SK-N-SH (cell line): ENCODE results near the gene TRIL. TPM values are rescaled to one million over a fixed set of nuclear protein-coding genes. Genes with fewer than 3 reads are reported as not detected.

ENCODE experiments used
- CTCF ChIA-PET: fragments of 300-600, 350-600 bp; formaldehyde crosslinking; extraction: SDS; loops from one replicate; lab custom pipeline; 2021; lab: Yijun Ruan, JAX
- POLR2A ChIA-PET: fragments of 350-600 bp; sonication (Branson Sonifier 250); formaldehyde crosslinking; extraction: SDS; loops from one replicate; lab custom pipeline; 2020; ENCODE audit warnings: antibody characterized with exemption, inconsistent platforms; lab: Yijun Ruan, JAX
- DNase-seq: peaks from one replicate; pipeline ENCODE4 v3.0.0; 2012
- H2AFZ ChIP-seq: fragments of 200-600 bp; sonication (generic); 2 replicates; pipeline ENCODE4 v1.8.1; 2016; ENCODE audit warnings: antibody characterized with exemption, mild to moderate bottlenecking, low read depth
- H3F3A ChIP-seq: fragments of 200-600 bp; sonication (generic); replicated peaks from 2 replicates; pipeline ENCODE3; 2016; ENCODE audit warnings: antibody characterized with exemption, mild to moderate bottlenecking; ENCODE audit not compliant: insufficient read depth
- H3K27ac ChIP-seq, 2 experiments: fragments of 200-500 bp in 1 of 2; fragments of 200-600 bp in 1 of 2; sonication (Bioruptor generic) in 1 of 2; sonication (generic), shearing (Covaris generic) in 1 of 2; 2 replicates each; pipeline versions ENCODE4 v1.5.1 to v1.6.1; 2014 to 2016; ENCODE audit warnings: low read depth in 2 of 2, inconsistent platforms in 1 of 2, low read length in 1 of 2, mild to moderate bottlenecking in 1 of 2, mixed read lengths in 1 of 2
- H3K27me3 ChIP-seq: fragments of 200-600 bp; sonication (generic), shearing (Covaris generic); 2 replicates; pipeline ENCODE4 v1.6.1; 2016; ENCODE audit warnings: mixed run types; ENCODE audit not compliant: insufficient read depth
- H3K36me3 ChIP-seq, 2 experiments: fragments of 200-500 bp in 1 of 2; fragments of 200-600 bp in 1 of 2; sonication (Bioruptor generic) in 1 of 2; sonication (generic) in 1 of 2; replicated peaks in 1 of 2; 2 replicates each; pipeline versions ENCODE3 to v1.5.1; 2014 to 2016; ENCODE audit warnings: low read length in 1 of 2, mild to moderate bottlenecking in 1 of 2; ENCODE audit not compliant: insufficient read depth in 2 of 2, control insufficient read depth in 1 of 2
- H3K4me1 ChIP-seq, 2 experiments: fragments of 200-500 bp in 1 of 2; fragments of 200-600 bp in 1 of 2; sonication (Bioruptor generic) in 1 of 2; sonication (generic), shearing (Covaris generic) in 1 of 2; 2 replicates each; pipeline versions ENCODE4 v1.5.1 to v1.6.1; 2014 to 2016; ENCODE audit warnings: low read depth in 1 of 2, low read length in 1 of 2, mixed run types in 1 of 2; ENCODE audit not compliant: insufficient read depth in 2 of 2, control insufficient read depth in 1 of 2
- H3K4me2 ChIP-seq: fragments of 200-600 bp; sonication (generic), shearing (Covaris generic); 2 replicates; pipeline ENCODE4 v1.6.1; 2017; ENCODE audit warnings: mixed run types
- H3K4me3 ChIP-seq, 2 experiments: fragments of 200-500 bp in 1 of 2; fragments of 200-600 bp in 1 of 2; sonication (Bioruptor generic) in 1 of 2; sonication (generic), shearing (Covaris generic) in 1 of 2; 2 replicates each; pipeline versions ENCODE4 v1.5.1 to v1.8.1; 2014 to 2016; ENCODE audit warnings: low read depth in 2 of 2, inconsistent platforms in 1 of 2, low read length in 1 of 2, mild to moderate bottlenecking in 1 of 2, mixed read lengths in 1 of 2, moderate library complexity in 1 of 2
- H3K79me2 ChIP-seq: fragments of 200-600 bp; sonication (generic); 2 replicates; pipeline ENCODE4 v1.8.1; 2017; ENCODE audit warnings: mild to moderate bottlenecking; ENCODE audit not compliant: insufficient read depth
- H3K9ac ChIP-seq: fragments of 200-600 bp; sonication (generic); 2 replicates; pipeline ENCODE4 v1.6.1; 2017; ENCODE audit warnings: mixed run types
- H3K9me2 ChIP-seq: fragments of 200-600 bp; sonication (generic); 2 replicates; pipeline ENCODE4 v1.6.1; 2017; ENCODE audit warnings: mixed run types
- H3K9me3 ChIP-seq: fragments of 200-600 bp; sonication (generic); 2 replicates; pipeline ENCODE4 v1.6.1; 2017; ENCODE audit warnings: mixed run types, mild to moderate bottlenecking, moderate library complexity
- H4K20me1 ChIP-seq: fragments of 200-600 bp; sonication (generic); 2 replicates; pipeline ENCODE4 v1.6.1; 2017; ENCODE audit warnings: mild to moderate bottlenecking, mixed run types; ENCODE audit not compliant: insufficient read depth
- EP300 ChIP-seq, 2 experiments: IDR thresholded peaks; 2 replicates each; pipeline versions ENCODE4 v1.4.0 to v1.6.1; 2012; ENCODE audit warnings: borderline replicate concordance in 1 of 2, low read depth in 1 of 2, low read length in 1 of 2
- EZH2phosphoT487 ChIP-seq: fragments of 200-600 bp; sonication (generic); IDR thresholded peaks from 2 replicates; pipeline ENCODE4 v1.6.1; 2017; ENCODE audit warnings: low read depth, mixed run types, mild to moderate bottlenecking, antibody characterized with exemption, moderate library complexity, borderline replicate concordance
- FOXJ3 ChIP-seq: sonication (generic); formaldehyde crosslinking; IDR thresholded peaks from 2 replicates; pipeline ENCODE4 v1.5.1; 2020; ENCODE audit warnings: mild to moderate bottlenecking, missing genetic modification reagents
- GABPA ChIP-seq: IDR thresholded peaks from 2 replicates; pipeline ENCODE4 v1.4.0; 2012; ENCODE audit warnings: low read depth, mild to moderate bottlenecking
- GATA2 ChIP-seq: sonication (generic); formaldehyde crosslinking; IDR thresholded peaks from 2 replicates; pipeline ENCODE4 v1.5.0; 2020; ENCODE audit warnings: mild to moderate bottlenecking, missing genetic modification reagents
- MAX ChIP-seq: IDR thresholded peaks from 2 replicates; pipeline ENCODE4 v1.4.0; 2012; ENCODE audit warnings: low read depth
- NFIC ChIP-seq: IDR thresholded peaks from 2 replicates; pipeline ENCODE4 v1.4.0; 2012; ENCODE audit warnings: borderline replicate concordance
- PBX3 ChIP-seq: IDR thresholded peaks from 2 replicates; pipeline ENCODE4; 2012
- POLR2AphosphoS5 ChIP-seq: IDR thresholded peaks from 2 replicates; pipeline ENCODE4 v1.6.1; 2012; ENCODE audit warnings: low read depth, low read length
- RAD21 ChIP-seq: IDR thresholded peaks from 2 replicates; pipeline ENCODE4 v1.6.1; 2012; ENCODE audit warnings: mild to moderate bottlenecking, low read length
- RCOR1 ChIP-seq: fragments of 150-350 bp; IDR thresholded peaks from 2 replicates; pipeline ENCODE4 v1.6.1; 2017; ENCODE audit warnings: antibody characterized with exemption, low read length
- REST ChIP-seq: IDR thresholded peaks from 2 replicates; pipeline ENCODE4 v1.6.1; 2012; ENCODE audit warnings: mild to moderate bottlenecking, low read depth, low read length, moderate library complexity
- RXRA ChIP-seq: IDR thresholded peaks from 2 replicates; pipeline ENCODE4 v1.4.0; 2012; ENCODE audit warnings: low read depth, mild to moderate bottlenecking, borderline replicate concordance
- TAF1 ChIP-seq: IDR thresholded peaks from 2 replicates; pipeline ENCODE4 v1.6.1; 2012; ENCODE audit warnings: low read depth, mild to moderate bottlenecking, low read length, moderate library complexity, borderline replicate concordance
- USF1 ChIP-seq: IDR thresholded peaks from 2 replicates; pipeline ENCODE4 v1.4.0; 2012; ENCODE audit warnings: low read depth, borderline replicate concordance
- USF2 ChIP-seq: fragments of 150-350 bp; IDR thresholded peaks from 2 replicates; pipeline ENCODE4 v1.6.1; 2017; ENCODE audit warnings: antibody characterized with exemption, low read length, low read depth, borderline replicate concordance
- WGBS: methylation state at CpG from one replicate; pipeline ENCODE4 v1.1.6; 2017; ENCODE audit warnings: low lambda C conversion rate; 5-methylcytosine and 5-hydroxymethylcytosine counted together
- polyA plus RNA-seq, 3 experiments: library from polyadenylated mRNA; depleted of rRNA; stranded (reverse); fragments of >200 nt; gene quantifications; 2 replicates each; pipeline ENCODE4 v1.2.3, GENCODE V29; 2012

Gene TRIL
- polyA plus RNA-seq (2012; rRNA removed): 0.18 and 0.28 TPM in 2 replicates
- 0.23 and 0.41 TPM in 2 replicates for polyA plus RNA-seq (2012; cell fraction: cytosol; rRNA removed)
- polyA plus RNA-seq (2012; cell fraction: nucleus; rRNA removed): 0.08 and 0.16 TPM in 2 replicates

GRCh38 chr7:28958235-28958979 lies at the start of gene TRIL:
TRIL (minus strand) TSS chr7:28958330; CDS start chr7:28958046, 284 bp downstream.
- Histone ChIP-seq H3K36me3 (no peaks in the 10 kb centered on the region), H4K20me1 (no peaks in the 10 kb centered on the region), H2AFZ (peak within 1 kb of the TSS; percentile 86), H3K9me2 (no peaks in the 10 kb centered on the region), H3F3A (peaks cover 15% of the 10 kb centered on the region), H3K27ac (peak within 1 kb of the TSS in 1 of 2 experiments; percentile 100; a peak in 2 of 4 replicates), H3K9me3 (no peaks in the 10 kb centered on the region), H3K4me3 (peak within 1 kb of the TSS; percentile 56 to 59; a peak in 3 of 4 replicates), H3K79me2 (no peaks in the 10 kb centered on the region), H3K4me2 (peak within 1 kb of the TSS; percentile 86), H3K9ac (no peak within 1 kb of the TSS), H3K27me3 (peaks cover 48% of the 10 kb centered on the region), H3K4me1 (peaks cover 7 to 58% of the 10 kb centered on the region in 2 experiments)
- peak; percentile 91 for DNase-seq
- POLR2A ChIA-PET: interaction anchor here (0.5 to 3.7 kb wide), 8 partner anchors 9 to 632 kb away, joined by 3 to 62 read pairs (median 4); no protein-coding TSS in a partner anchor
- WGBS: 22% methylated on average over 57 of the region's 66 CpGs
- peak; percentile 37 for TF ChIP-seq GATA2
- no peak for TF ChIP-seq REST
- peak; percentile 73; the same call in 1 of the 2 replicates for TF ChIP-seq FOXJ3 (CRISPR knock-in tag)
- TF ChIP-seq USF1: no peak
- TF ChIP-seq PBX3: no peak
- TF ChIP-seq RAD21: peak; percentile 20; the same call in 1 of the 2 replicates
- TF ChIP-seq RXRA: no peak
- TF ChIP-seq USF2: no peak
- peak; percentile 6; the same call in 1 of the 2 replicates for TF ChIP-seq NFIC
- TF ChIP-seq POLR2AphosphoS5: no peak
- peak; percentile 84; the same call in 1 of the 2 replicates for TF ChIP-seq EZH2phosphoT487
- peak; percentile 27; the same call in 1 of the 2 replicates for TF ChIP-seq MAX
- TF ChIP-seq RCOR1: 0 out of 2 replicates have a peak, but pooled peaks have one; percentile 45
- peak in 1 of 2 experiments; percentile 42; a peak in 1 of 4 replicates for TF ChIP-seq EP300 (IDR thresholded peaks at IDR 0.05; ENCODE audit: borderline replicate concordance in 1 of 2, low read depth in 1 of 2, low read length in 1 of 2)
- no peak for TF ChIP-seq GABPA
- no peak for TF ChIP-seq TAF1
- CTCF ChIA-PET: interaction anchor here (0.7 to 37.1 kb wide), 22 partner anchors 10 to 630 kb away, joined by 3 to 1040 read pairs (median 24); no protein-coding TSS in a partner anchor
